SK-N-SH (cell line): ENCODE measurements around the gene CBFA2T3.

Source experiments
- CTCF ChIP-seq: fragments of 200-600 bp; sonication (generic); IDR thresholded peaks from 2 replicates; pipeline ENCODE4 v1.6.1; 2017; ENCODE audit warnings: antibody characterized with exemption, mild to moderate bottlenecking, moderate library complexity
- EP300 ChIP-seq, 2 experiments: IDR thresholded peaks; 2 replicates each; pipeline versions ENCODE4 v1.4.0 to v1.6.1; 2012; ENCODE audit warnings: borderline replicate concordance in 1 of 2, low read depth in 1 of 2, low read length in 1 of 2
- FOXM1 ChIP-seq: IDR thresholded peaks from 2 replicates; pipeline ENCODE4 v1.4.0; 2012; ENCODE audit warnings: low read depth, mild to moderate bottlenecking
- JUND ChIP-seq: IDR thresholded peaks from 2 replicates; pipeline ENCODE4 v1.4.0; 2012
- MXI1 ChIP-seq: IDR thresholded peaks from 2 replicates; pipeline ENCODE4 v1.6.1; 2012; ENCODE audit warnings: mild to moderate bottlenecking, low read depth, low read length, improper control_type of control experiment
- POLR2AphosphoS5 ChIP-seq: IDR thresholded peaks from 2 replicates; pipeline ENCODE4 v1.6.1; 2012; ENCODE audit warnings: low read depth, low read length
- RAD21 ChIP-seq: IDR thresholded peaks from 2 replicates; pipeline ENCODE4 v1.6.1; 2012; ENCODE audit warnings: mild to moderate bottlenecking, low read length
- RCOR1 ChIP-seq: fragments of 150-350 bp; IDR thresholded peaks from 2 replicates; pipeline ENCODE4 v1.6.1; 2017; ENCODE audit warnings: antibody characterized with exemption, low read length
- TAF1 ChIP-seq: IDR thresholded peaks from 2 replicates; pipeline ENCODE4 v1.6.1; 2012; ENCODE audit warnings: low read depth, mild to moderate bottlenecking, low read length, moderate library complexity, borderline replicate concordance
- TEAD4 ChIP-seq: IDR thresholded peaks from 2 replicates; pipeline ENCODE4 v1.4.0; 2012; ENCODE audit warnings: mild to moderate bottlenecking, borderline replicate concordance; ENCODE audit not compliant: insufficient read depth
- TF ChIP-seq, protein P1 (sequence below): fragments of 150-350 bp; IDR thresholded peaks from 2 replicates; pipeline ENCODE4 v1.6.1; 2016; ENCODE audit warnings: mild to moderate bottlenecking, low read depth, low read length

GRCh38 chr16:88878356-88878755 lies 98.7 kb downstream of the CBFA2T3 start:
- no peak for TF ChIP-seq EP300 (IDR thresholded peaks at IDR 0.05; ENCODE audit: borderline replicate concordance in 1 of 2, low read depth in 1 of 2, low read length in 1 of 2)
- no peak for TF ChIP-seq CTCF
- no peak for TF ChIP-seq JUND
- TF ChIP-seq POLR2AphosphoS5 = no peak
- TF ChIP-seq RAD21 = no peak
- TF ChIP-seq TEAD4 = no peak
- TF ChIP-seq, protein P1, sequence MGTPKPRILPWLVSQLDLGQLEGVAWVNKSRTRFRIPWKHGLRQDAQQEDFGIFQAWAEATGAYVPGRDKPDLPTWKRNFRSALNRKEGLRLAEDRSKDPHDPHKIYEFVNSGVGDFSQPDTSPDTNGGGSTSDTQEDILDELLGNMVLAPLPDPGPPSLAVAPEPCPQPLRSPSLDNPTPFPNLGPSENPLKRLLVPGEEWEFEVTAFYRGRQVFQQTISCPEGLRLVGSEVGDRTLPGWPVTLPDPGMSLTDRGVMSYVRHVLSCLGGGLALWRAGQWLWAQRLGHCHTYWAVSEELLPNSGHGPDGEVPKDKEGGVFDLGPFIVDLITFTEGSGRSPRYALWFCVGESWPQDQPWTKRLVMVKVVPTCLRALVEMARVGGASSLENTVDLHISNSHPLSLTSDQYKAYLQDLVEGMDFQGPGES = no peak
- TF ChIP-seq TAF1 = no peak
- no peak for TF ChIP-seq RCOR1
- TF ChIP-seq MXI1 = no peak
- no peak for TF ChIP-seq FOXM1
